COR-L47 (cell line): ENCODE results near the gene B4GALNT2.

ENCODE experiments used
- DNase-seq: peaks from one replicate; lab custom pipeline; 2025; lab: John Stamatoyannopoulos, UW

B4GALNT2 gene

GRCh38 chr17:49210158-49211029 is 77.8 kb downstream of the B4GALNT2 start, which contains the start of the genes ABI3 and GNGT2:
Gene ABI3 (plus strand): TSS chr17:49210707. CDS start chr17:49210725, 18 bp downstream.
Gene GNGT2 (minus strand): TSS chr17:49210574. CDS start chr17:49207422, 3,152 bp downstream.
- no peak for DNase-seq

- DNase-seq = no peak
Measured at GRCh38 chr17:49213399-49213798, 80.8 kb downstream of the B4GALNT2 start.

DNA sequence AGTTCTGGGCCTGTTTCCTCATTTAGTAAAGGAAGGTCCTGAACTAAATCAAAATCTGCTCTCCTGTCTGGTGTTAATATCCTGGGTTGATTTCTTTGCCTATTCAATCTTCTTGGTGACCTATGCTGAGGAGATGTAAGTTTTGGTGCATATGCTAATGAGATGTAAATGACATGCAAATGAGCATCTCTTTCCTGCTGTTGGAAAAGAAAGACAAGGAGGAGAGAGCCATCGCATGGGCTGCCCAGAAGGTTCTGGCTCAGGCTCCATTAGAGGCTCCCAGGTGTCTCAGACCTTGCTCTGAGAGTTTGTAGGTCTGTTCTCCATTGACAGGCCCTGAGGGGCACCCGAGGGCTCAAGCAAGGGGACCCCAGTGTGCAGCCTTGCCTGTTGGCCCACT is 81.3 kb downstream of the B4GALNT2 start:
- no peak for DNase-seq

DNA sequence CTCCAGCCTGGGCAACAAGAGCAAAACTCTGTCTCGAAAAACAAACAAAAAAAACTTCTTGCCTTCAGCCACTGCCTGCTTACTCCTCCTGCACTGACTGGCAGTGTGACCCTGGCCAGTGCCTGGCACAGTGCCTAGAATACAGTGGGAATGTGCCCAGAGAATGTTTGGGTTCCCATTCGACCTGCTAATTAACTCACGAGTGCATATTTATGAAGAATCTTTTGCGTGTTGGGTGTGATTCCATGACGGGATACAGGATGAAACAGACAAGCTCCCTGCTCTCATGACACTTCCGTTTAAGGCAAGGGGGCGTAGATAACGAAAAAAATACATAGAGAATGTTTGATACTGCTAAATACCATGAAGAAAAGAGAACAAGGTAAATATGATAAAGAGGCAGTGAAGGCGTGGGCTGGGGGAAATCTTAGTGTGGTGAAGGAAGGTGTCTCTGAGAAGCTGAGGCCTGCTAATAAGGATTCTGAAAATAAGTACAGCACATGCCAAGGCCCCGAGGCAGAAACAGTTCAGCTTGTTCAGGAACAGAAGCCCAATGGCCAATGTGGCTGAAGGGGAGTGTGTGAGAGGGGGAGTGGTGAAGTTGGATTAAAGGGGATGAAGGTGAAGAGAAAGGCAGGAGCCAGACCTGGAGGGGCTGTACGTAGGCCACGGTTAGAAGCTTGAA is 82.2 kb downstream of the B4GALNT2 start:
- no peak for DNase-seq

- DNase-seq = no peak
Measured at GRCh38 chr17:49216482-49216881, 83.9 kb downstream of the B4GALNT2 start.

DNA sequence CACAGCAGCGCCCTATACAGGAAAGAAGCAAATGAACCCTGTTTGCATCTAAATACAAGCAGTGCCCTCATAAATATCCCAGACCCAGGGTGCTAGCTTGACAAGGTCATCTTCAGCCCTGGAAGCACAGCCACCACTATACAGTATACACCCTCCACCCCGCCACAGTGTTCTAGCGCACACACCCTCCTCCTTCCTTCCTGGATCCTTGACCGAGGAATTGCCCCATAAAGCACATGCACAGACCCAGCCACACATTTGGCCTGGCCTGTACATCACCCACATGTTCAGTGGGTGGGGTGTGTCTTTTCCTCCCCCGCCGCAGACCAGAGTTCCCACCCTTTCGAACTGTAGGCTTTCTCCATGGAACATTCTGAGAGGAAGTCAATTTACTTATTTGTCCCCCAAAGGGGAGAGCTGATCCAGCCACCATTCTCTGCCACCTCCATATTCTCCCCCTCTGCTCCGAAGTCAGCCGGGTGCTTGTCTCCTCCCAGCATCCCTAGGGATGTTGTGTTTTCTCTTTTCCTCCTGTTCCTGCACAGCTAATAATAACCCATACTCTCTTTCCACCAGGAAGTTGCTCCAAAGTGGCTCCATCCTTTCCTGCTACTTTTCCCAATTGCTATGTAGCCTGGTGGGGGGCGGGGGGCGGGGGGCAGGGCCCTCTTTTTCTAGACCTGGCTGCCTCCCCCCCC is 84.5 kb downstream of the B4GALNT2 start:
- no peak for DNase-seq

DNA sequence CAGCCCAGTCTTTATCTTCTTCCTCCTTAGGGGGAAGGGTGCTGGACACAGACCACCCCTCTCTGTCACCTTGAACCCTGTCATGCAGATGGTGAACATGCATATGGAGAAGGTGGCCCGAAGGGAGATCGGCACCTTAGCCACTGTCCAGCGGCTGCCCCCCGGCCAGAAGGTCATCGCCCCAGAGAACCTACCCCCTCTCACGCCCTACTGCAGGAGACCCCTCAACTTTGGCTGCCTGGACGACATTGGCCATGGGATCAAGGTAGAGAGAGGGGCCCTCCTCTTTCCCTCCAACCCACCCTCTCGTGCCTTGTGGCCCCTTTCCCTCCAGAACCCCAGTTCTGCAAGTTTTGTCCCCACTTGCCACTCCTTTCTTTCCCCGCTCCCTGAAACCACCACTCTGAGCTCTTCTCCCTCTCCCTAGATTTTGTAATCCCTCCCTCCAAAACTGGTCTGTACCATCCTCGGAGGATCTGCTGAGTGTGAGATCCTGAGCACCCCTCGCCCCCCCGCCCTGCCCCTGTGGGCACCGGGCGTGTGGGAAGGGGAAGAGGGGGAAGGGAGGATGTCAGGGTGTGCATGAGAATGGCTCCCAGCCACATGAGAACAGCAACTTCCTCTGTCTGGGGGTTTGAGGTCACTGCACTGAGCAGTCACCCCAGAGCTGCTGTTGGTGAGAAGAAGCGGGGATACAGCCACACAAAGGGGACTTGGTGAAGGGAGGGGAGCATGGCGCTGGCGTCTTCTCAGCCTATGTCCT is 85.3 kb downstream of the B4GALNT2 start:
- DNase-seq = no peak

DNA sequence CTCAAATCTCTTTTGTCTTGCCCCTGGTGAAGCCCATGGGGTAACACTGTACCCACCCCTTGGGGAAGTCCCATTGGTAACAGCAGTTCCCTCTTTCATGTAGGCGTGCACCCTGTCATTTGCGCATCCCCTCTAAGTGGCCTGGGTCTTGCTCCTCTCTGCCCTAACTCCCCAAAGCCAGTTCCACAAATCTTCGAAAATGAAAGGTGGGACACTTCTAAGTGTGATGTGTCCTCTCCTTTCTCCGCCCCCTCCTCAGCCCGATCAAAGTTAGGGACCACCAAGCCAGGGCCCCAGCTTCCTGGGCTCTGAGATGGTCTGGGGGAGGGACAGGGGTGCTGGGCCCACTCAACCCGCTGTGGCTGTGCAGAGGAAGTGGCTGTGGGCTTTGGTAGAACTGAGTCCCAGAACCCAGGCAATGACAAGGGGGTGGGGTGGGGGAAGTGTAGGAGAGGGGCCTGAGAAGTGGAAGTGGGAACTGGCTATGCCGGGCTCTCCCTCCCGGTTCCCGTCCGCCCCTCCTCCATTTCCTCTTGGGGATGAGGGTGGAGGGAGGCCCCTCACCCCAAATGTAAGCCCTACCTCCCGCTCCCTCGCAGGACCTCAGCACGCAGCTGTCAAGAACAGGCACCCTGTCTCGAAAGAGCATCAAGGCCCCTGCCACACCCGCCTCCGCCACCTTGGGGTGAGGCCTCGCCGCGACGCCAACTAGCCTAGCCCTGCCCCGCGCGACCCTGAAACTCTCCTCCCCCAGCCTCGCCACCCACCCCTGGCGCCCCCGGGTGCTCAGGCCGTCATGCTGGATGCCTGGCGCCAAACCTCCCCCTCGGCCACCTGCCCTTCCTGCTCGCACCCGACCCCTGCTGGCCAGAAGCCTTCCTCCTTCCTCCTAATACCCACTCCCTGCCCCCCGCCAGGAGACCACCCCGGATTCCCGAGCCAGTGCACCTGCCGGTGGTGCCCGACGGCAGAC is 86.7 kb downstream of the B4GALNT2 start:
- DNase-seq = no peak

DNA sequence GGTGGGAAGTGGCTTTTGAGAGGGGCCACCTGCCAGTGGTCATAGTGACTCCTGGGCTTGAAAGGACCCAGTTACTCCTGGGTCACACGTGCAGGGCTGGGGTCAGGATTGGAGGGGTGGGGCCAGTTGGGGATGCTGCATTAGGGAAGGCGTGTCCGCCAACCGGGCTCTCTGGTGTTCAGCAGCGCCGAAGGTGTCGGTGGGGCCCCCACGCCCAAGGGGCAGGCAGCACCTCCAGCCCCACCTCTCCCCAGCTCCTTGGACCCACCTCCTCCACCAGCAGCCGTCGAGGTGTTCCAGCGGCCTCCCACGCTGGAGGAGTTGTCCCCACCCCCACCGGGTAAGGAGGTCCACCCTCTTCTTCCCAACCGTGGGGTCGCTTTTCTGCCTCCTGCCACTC is 87.4 kb downstream of the B4GALNT2 start:
- DNase-seq = no peak

DNA sequence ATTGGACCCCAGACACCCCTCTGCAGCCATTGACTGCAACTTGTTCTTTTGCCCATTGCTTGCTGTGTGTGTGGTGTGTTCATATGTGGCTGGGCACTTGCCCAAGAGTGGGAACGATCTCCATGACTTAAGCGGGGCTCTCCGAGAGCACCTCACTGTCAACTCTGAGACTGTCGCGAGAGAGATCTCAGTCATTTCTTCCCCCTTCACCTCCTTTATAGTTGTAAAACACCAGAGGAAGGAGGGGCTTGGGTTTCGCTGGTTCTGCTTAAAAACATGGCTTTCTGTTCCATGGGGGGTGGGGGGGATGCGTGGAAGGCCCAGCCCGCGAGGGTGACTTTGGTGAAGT is 90.6 kb downstream of the B4GALNT2 start:
- DNase-seq = no peak

DNA sequence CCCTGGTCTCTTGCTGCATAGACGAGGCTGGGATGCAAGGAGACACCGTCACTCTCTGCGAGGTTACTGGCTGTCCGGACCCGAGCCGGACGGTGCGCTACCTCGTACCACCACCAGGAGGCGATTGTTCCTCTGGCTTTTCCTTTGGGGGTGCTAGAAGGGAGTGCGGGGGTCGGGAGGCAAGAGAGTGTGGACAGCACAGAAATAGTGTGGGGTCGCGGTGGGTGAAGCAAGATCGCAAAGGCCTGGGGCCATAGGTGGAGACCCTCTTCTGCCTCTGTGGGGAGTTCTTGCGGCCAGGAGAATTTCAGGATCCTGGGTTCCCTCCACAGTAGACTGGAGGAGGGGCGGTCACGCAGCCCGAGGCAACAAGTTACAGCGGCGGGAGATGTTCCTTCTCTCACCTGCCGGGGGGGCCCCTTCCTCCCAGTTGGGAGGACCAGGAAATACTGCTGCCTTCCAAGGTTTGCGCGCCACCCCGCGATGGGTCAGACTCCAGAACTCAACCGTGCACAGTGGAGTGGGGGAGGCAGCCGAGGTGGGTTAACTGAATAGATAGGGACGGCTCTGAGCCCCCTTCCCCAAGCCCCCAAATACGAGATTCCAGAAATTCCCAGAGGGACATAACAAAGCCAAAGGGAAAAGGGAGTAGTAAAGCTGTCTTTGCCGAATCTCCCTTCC is 91.1 kb downstream of the B4GALNT2 start:
- DNase-seq = no peak

DNA sequence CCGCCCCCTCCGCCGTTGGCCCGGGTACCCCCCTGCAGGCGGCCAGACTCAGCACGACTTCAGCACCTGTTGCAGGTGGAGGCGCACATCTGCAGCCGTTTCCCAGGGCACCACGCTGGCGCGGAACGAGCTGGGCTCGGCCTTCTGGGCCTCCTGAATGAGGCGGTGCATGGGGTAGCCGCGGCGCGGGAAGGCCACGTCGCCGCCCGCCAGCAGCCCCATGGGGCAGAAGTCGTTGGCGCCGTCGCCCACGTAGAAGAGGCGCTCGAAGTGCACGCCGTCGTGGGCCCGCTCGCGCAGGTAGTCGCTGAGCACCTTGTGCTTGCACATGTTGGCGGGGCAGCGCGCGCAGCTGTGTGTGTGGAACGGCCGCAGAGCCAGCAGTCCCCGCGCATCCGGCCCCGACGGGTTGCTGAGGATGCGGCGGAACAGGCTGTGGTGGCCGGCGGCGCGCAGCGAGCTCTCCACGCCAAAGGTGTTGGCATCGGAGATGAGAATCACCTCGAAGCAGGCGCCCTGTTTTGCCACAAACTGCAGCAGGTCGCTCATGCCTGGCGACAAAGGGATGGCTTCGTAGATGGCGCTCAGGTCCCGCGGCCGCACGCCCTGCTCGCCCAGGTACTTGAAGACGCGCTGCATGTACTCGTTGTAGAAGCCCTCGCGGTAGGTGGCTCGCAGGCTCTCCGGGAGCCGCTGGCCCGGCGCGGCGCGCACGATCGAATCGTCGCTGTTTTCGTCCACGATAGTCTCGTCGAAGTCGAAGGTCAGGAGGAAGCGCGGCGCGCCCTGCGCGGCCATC is 91.8 kb downstream of the B4GALNT2 start:
- no peak for DNase-seq

DNA sequence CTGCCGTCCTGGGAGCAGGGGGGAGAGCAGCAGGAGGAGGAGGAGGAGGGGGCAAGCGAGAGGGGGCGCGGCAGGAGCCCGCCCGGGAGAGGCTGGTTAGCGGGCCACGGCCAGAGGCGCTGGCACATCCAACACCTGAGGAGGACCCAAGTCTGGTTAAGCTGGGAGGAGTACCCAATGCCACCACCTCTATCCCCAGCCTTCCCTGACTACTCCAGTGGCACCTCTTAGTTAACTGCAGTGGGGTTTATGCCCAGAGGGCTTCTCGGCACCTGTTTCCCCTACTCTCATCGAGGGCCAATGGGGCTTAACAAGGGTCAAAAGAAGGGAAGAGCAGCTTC is 92.4 kb downstream of the B4GALNT2 start:
- no peak for DNase-seq

DNA sequence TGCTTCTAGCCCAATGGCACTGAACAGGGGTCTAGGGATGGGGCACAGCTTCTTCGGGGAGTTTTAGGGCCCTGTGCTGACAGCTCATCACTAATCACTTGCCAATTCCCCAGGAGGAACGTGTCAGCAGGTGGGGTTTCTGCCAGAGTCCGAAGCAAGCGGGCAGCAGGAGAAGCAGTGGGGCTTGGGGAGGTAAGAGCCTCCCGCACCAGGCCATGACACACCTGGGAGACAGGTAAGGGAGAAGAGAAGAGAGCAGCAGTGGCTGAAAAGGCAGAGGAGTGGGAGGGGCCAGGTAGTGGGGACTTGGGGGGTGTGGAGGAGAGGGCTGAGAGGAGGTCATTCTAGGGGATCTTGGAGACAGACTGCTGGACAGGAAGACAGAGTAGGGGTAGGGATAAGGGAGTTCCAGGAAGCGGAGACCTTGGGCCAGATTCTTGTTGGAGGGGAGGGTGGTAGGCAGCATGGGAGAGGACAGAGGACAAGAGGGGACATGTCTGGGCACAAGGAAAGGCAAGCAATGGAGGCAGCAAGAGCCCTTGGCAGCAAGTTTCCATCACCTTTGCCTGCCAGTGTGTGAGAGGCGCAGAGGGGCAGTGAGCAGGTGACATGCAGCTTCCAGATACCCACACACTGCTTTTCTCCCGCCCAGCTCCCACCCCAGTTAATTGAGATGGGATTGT is 93.1 kb downstream of the B4GALNT2 start:
- DNase-seq = no peak
